Left ventricle myocardium inferior (tissue), 1 donor: ENCODE measurements around the gene WDFY4. TPM values are rescaled to one million over a fixed set of nuclear protein-coding genes. Genes with fewer than 3 reads are reported as not detected.

Source experiments
- DNase-seq: peaks from one replicate; pipeline ENCODE4 v3.0.0-alpha.2; 2020
- H3K27ac ChIP-seq: fragments of 200-600 bp; replicated peaks from 2 replicates; pipeline ENCODE4 v1.8.0; 2021
- H3K27me3 ChIP-seq: fragments of 200-600 bp; 2 replicates; pipeline ENCODE4 v1.8.0; 2021; ENCODE audit warnings: low read depth
- H3K36me3 ChIP-seq: fragments of 200-600 bp; 2 replicates; pipeline ENCODE4 v1.8.0; 2021
- H3K4me1 ChIP-seq: fragments of 200-600 bp; 2 replicates; pipeline ENCODE4 v1.8.0; 2021
- H3K4me3 ChIP-seq: fragments of 200-600 bp; 2 replicates; pipeline ENCODE4 v1.8.0; 2021; ENCODE audit warnings: mild to moderate bottlenecking, moderate library complexity
- H3K9me3 ChIP-seq: fragments of 200-600 bp; replicated peaks from 2 replicates; pipeline ENCODE4 v1.8.0; 2021
- CTCF ChIP-seq: fragments of 200-600 bp; IDR thresholded peaks from 2 replicates; pipeline ENCODE4 v1.8.0; 2021; ENCODE audit warnings: antibody characterized with exemption, mild to moderate bottlenecking, borderline replicate concordance
- intact Hi-C: fragments of 100-400 bp; cut with micrococcal nuclease; formaldehyde crosslinking; loops from one replicate; pipeline ENCODE4 v1.11.0; 2022
- total RNA-seq: library from RNA; stranded (reverse); fragmentation: NEBNext Ultra II Directional; extraction: Animal tissue kit (Norgen Biotek cat#: 25700); gene quantifications from one replicate; pipeline ENCODE4 v1.2.1, GENCODE V29; 2021
- donor health status: DM: no; HTN: yes; CAD: no; lungs with severe emphysema.

Gene WDFY4
- total RNA-seq, 1 donor from 2014 or later, result 1.5 TPM

DNA sequence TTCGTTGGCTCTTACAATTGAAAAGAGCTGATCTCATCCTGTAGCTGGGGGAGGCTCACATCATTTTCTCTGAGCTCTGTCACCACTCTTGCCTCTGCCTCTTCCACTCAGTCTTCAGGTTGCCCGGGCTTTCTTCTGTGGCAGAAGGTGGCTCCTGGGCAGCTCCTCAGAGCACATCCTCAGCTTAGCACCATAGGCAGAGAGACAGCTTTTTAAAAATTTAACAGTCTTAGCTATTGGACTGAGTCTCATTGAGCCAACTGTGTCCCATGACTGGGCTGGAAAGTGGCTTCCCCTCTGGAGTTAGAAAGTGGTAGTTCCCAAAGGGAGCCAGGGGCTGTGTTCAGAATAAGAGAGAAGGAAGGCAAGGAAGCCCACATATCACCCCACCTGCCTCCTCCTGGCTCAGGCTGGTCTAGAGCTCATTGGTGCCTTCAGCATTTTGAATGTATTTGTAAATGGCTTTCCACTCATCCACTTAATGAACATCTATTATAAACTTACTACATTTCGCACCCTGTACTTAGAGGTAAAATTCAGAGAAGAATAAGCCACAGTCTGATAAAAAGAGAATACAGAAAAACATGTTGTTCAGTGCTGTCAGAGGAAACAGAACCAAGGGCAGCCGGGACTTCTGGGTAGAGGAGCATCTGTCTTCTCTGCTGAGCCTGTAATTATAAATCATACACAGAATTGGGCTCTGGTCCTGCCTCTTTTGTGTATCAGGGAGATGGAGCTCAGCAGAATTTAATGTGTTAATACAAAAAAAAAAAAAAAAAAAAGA is 119.3 kb downstream of the WDFY4 start:
- no peak for TF ChIP-seq CTCF
- intact Hi-C loops, result no loop called here
- no peak for DNase-seq

DNA sequence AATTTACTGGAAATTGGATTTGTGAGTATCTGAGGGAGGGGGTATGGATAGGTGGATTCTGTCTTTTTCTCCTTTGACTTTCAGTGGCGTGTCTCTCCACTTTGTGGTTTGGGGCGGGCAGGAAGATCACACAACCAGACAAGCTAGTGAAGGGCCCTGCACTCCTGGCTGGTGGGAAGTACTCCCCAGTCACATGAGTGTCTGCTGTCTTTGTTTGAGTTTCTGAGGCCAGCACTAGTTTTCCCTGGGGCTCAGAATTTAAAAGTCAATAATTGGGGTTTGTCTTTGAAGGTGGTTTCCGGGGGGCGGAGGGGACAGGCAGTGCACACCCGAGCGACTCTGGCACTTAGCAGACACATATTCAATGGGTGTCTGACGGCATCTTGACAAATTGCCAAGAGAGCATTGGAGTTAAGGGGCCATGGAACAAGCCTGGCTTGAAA is 120.1 kb downstream of the WDFY4 start:
- no peak for TF ChIP-seq CTCF
- no peaks in the 10 kb centered on the region for H3K36me3 ChIP-seq
- DNase-seq, result no peak
- H3K27ac ChIP-seq, result peak overlapping the region; percentile 60
- no peak overlapping the region for H3K4me3 ChIP-seq
- no peaks in the 10 kb centered on the region for H3K27me3 ChIP-seq
- H3K4me1 ChIP-seq, result peaks cover 70% of the 10 kb centered on the region
- no peaks in the 10 kb centered on the region for H3K9me3 ChIP-seq
- intact Hi-C loops, result no loop called here

More for the DNA sequence above, 119.3 kb downstream of the WDFY4 start:
- H3K36me3 ChIP-seq, result no peaks in the 10 kb centered on the region
- H3K27me3 ChIP-seq, result no peaks in the 10 kb centered on the region
- peak overlapping the region; percentile 4 for H3K27ac ChIP-seq
- peaks cover 70% of the 10 kb centered on the region for H3K4me1 ChIP-seq
- no peaks in the 10 kb centered on the region for H3K9me3 ChIP-seq
- H3K4me3 ChIP-seq, result no peak overlapping the region

- Histone ChIP-seq H3K27me3 (no peaks in the 10 kb centered on the region), H3K27ac (peak overlapping the region; percentile 60), H3K4me1 (peaks cover 69% of the 10 kb centered on the region), H3K4me3 (no peak overlapping the region), H3K9me3 (no peaks in the 10 kb centered on the region), H3K36me3 (no peaks in the 10 kb centered on the region)
- DNase-seq, result no peak
- intact Hi-C loops, result no loop called here
- TF ChIP-seq CTCF, result no peak
Observed at GRCh38 chr10:48805411-48805810, 120.7 kb downstream of the WDFY4 start.

- Histone ChIP-seq H3K36me3 (no peaks in the 10 kb centered on the region), H3K4me3 (no peak overlapping the region), H3K4me1 (peaks cover 64% of the 10 kb centered on the region), H3K9me3 (no peaks in the 10 kb centered on the region), H3K27me3 (no peaks in the 10 kb centered on the region), H3K27ac (peak overlapping the region; percentile 60)
- no peak for TF ChIP-seq CTCF
- intact Hi-C loops, result no loop called here
- peak; percentile 37 for DNase-seq
Observed at GRCh38 chr10:48805848-48806247, 121.2 kb downstream of the WDFY4 start.

DNA sequence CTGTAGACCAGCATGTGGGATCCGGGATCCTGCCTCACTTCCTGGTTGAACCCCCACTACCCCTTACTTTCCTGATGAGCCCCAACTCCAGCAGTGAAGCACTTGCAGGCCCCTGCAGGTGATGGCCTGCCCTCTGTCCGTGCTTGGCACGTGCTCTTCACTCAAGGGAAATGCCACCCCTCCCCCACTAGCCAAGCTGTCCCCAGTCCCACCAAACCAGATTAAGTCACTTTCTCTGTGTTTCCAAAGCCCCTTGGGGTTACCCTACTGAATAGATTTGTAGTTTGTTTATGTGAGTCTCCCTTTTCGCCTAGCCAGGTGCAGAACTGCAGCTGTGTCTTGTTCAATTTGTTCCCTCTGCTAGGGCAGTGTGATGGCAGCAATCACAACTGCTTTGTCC is 121.7 kb downstream of the WDFY4 start:
- intact Hi-C loops, result no loop called here
- no peak for DNase-seq
- TF ChIP-seq CTCF, result no peak

More for the DNA sequence above, 121.7 kb downstream of the WDFY4 start:
- Histone ChIP-seq H3K27ac (peak overlapping the region; percentile 60), H3K4me3 (no peak overlapping the region), H3K9me3 (no peaks in the 10 kb centered on the region), H3K27me3 (no peaks in the 10 kb centered on the region), H3K4me1 (peaks cover 59% of the 10 kb centered on the region), H3K36me3 (no peaks in the 10 kb centered on the region)
